Mammary epithelial cell (primary cell): ENCODE results near the gene MAP3K12.

ENCODE experiments used
- CTCF ChIP-seq, 2 donors: IDR thresholded peaks in 1 of 2; conservative IDR thresholded peaks in 1 of 2; 2 replicates each; pipeline ENCODE4 v1.5.1; 2011 to 2012; ENCODE audit warnings: inconsistent platforms in 2 of 2, low read length in 2 of 2, mild to moderate bottlenecking in 2 of 2, control low read depth in 1 of 2, low read depth in 1 of 2; ENCODE audit not compliant: insufficient read depth in 1 of 2; ENCODE audit errors: extremely low read depth in 1 of 2
- EZH2 ChIP-seq: IDR thresholded peaks from 2 replicates; pipeline ENCODE4 v1.6.1; 2012; ENCODE audit warnings: low read length, inconsistent platforms, borderline replicate concordance

- no peak for TF ChIP-seq CTCF (conservative IDR thresholded peaks at IDR 0.05 in 1 of 2, IDR thresholded peaks at IDR 0.05 in 1 of 2; ENCODE audit: extremely low read depth in 1 of 2, insufficient read depth in 1 of 2, low read depth in 1 of 2, low read length in 2 of 2)
- TF ChIP-seq EZH2 = no peak
Measured at GRCh38 chr12:53492188-53492587, 7.1 kb downstream of the MAP3K12 start.
